ENCODE measurements around the gene CCDC149.
"Not testable (repeated sequence)": the region's sequence is repeated elsewhere in the genome, so short reads cannot be mapped to it uniquely, and the experiment has no call there.

The CCDC149 gene

DNA sequence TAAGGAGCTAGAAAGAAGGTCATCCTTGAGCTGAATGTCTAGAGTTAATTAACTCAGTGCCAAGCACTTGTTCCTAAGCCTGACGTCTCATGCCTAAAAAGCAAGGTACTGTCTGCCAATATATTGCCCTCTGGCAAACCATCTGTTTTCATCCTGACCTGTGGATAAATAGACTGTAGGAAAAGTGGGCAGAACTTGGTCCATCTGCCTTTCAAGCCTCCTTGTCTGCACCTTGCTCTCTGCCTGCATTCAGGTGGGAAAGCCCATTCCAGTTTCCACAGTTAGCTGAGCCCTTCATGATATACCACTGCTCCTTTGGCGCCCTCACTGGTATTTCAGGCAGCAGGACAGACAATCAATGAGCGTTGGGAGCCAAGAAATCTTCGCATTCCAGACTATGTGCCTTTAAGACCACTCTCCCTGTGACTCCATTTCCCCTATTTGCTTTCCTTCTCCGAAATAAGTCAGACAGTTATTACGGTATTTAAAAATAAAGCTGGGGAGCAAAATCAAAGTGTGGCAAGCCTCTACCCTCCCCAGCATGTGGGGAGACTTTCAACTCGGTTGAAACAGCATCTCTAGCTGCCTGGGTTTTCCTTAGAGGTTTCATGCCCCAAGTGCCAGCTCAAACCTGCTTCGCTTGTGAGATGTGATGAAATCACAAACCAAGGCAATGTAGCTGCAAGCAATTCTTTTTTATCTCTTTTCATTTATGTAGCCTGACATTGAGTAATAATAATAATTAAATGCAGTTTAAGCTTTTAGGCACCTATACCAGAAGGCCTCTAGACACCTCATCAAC lies 2.5 kb upstream of the CCDC149 start:
- DNase-seq = no peak

DNA sequence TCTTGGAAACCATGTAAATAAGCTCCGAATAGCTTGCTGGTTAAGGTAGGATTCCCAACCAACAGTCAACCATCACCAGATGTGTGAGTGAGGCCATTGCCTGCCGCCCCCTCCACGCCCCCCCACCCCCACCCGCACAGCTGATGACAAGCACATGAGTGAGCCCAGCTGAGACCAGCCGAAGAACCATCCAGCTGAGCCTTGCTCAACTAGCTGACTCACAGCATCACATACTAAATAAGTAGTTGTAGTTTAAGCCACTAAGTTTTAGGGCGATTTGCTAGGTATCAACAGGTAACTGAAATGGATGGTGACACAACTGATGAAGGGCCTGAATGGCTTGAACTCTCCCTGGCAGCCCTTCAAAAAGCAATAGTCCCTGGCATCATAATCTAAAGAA lies 1.6 kb upstream of the CCDC149 start:
- DNase-seq = no peak

DNA sequence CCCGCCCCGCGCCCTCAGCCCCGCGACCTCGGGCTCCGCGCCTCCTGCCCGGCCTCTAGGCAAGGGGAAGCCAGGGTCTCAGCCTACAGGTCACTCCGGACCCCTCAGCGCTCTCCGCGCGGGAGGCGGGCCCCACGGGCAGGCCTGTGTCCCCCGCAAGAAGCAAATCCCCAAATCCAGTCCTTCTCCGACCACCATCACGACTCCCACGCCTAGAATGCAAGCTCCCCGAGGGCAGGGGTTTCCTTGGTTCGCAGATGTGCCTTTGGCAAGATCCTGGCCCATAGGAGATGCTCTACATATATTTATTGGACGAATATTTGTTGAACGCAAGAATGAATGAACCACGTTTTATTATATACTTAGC lies 260 bp upstream of the CCDC149 start:
- DNase-seq = no peak

- DNase-seq = no peak
Observed at GRCh38 chr4:24910499-24910898, 2.3 kb downstream of the CCDC149 start.

GRCh38 chr4:24909606-24910005 lies 3.2 kb downstream of the CCDC149 start:
- DNase-seq = not testable (repeated sequence)

GRCh38 chr4:24897639-24898038 lies 15.2 kb downstream of the CCDC149 start:
- no peak for DNase-seq

DNA sequence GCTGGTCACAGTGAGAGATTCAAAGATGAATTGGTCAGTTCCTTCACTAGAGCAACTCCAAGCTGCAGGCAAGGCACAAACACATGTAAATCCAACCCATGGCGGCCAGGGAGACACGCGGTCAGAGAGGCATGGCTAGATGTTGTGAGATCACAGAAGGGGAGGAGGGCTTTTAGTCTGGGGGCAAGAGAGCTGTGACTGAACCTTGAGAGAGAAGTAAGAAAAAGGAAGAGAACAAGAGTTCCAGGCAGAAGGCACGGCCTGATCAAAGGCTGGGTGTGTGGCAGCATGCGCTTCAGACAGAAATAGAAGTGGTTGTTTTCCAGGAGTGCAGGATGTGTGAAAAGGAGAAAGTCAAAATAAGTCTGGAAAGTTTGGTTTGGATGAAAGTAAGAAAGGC lies 15.9 kb downstream of the CCDC149 start:
- DNase-seq = no peak

DNA sequence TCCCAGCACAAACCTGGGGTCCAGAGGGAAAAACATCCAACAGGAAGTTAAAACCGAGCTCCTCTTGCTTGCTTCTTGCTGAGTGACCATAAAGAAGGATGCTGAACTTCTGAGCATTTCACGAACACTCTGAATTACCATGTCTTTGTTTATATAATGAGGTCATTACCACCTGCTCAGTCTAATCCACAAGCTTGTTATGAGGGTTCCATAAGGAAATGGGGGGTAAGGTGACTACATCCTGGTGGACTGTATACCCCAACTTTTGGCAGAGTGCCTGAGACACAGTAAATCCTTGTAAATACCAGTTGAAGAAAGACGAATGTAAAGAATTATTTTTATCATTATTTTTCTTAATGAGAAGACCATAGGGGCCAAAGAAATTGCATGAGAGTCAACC lies 16.8 kb downstream of the CCDC149 start:
- DNase-seq = no peak

GRCh38 chr4:24895461-24895860 lies 17.4 kb downstream of the CCDC149 start:
- DNase-seq = no peak

GRCh38 chr4:24894846-24895245 lies 18.0 kb downstream of the CCDC149 start:
- DNase-seq = no peak

- DNase-seq = no peak
Observed at GRCh38 chr4:24894243-24894642, 18.6 kb downstream of the CCDC149 start.

- DNase-seq = no peak
Observed at GRCh38 chr4:24892778-24893177, 20.1 kb downstream of the CCDC149 start.

- no peak for DNase-seq
Observed at GRCh38 chr4:24892278-24892677, 20.6 kb downstream of the CCDC149 start.

- no peak for DNase-seq
Observed at GRCh38 chr4:24890561-24891126, 22.2 kb downstream of the CCDC149 start.

DNA sequence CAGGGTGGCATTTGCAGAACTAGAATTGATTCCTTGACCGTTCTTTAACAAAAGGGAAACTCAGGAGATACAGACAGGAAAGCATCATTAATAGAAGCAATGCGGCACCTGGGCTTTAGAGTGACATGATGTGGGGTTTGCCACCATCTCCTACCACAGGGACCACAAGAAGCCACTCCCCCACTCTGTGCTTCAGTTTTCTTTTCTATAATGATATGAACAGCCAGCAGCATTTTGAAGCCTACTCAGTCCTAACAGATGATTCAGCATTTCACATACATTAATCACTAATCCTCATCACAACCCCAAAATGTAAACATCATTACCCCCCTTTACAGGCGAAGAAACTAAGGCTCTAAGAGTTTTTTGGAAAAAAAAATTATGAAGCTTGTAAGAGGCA lies 22.9 kb downstream of the CCDC149 start:
- no peak for DNase-seq

DNA sequence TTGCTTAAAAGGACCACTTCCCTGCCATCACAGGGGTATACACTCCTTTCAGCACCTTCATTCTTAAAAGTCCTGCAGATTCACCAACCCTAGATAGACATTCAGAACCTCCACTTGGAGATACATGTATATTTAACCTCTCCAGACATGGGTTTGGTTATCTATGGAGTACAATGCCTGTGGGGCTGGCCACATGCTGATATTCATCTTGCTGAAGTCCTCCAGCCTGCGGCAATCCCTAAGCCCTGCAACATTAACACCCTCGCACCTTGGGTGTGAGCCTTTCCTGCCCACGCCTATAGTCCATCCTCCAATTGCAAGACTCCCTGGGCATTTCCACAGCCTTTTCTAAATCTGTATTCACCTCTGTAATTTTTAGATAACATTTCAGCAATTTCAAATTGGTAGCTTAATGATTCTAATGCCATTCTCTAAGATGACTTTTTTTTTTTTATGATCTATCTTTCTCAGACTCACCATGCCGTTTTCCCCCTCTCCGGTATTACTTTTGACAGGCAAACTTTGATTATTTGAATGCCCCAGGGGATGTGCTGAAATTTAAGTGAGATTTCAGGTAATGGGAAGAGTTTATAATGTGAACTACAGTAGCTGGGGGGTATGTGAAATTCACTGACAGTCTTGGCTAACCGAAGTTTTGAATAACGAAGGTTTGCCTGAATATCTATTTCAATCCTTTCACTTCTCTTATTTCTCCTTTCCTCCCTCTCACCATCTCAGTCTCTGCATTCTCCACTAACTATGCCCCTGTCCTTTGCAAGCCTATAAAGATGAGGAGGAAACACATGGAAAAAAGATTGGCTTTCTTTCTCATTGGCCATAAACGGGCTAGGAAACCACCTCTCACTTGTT lies 24.1 kb downstream of the CCDC149 start:
- no peak for DNase-seq

DNA sequence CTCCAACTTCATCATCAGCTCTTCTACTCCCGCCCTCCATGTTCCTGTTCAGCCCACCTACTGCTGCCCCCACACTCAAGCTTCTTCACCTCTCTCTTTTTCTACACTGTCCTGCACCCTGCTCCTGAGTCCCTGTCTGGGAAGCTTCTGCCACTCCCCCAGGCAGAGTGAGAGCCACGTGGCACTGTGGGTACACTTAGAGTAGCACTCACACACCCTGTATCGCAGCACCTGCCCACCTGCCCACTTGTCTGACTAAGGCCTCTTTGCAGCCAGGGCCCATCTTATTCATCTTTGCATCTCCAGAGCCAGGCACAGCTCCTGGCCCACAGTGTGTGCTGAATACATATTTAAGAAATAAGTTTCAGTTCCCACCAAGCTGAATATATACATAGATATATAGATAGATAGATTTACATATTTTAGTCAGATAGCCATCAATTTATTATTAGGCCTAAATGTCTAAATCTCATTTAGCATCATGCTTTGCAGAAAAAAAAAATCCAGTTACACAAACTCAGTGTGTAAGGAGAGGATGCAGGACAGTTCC lies 24.9 kb downstream of the CCDC149 start:
- no peak for DNase-seq

GRCh38 chr4:24886596-24886995 lies 26.2 kb downstream of the CCDC149 start:
- no peak for DNase-seq

GRCh38 chr4:24885342-24885741 lies 27.5 kb downstream of the CCDC149 start:
- no peak for DNase-seq

DNA sequence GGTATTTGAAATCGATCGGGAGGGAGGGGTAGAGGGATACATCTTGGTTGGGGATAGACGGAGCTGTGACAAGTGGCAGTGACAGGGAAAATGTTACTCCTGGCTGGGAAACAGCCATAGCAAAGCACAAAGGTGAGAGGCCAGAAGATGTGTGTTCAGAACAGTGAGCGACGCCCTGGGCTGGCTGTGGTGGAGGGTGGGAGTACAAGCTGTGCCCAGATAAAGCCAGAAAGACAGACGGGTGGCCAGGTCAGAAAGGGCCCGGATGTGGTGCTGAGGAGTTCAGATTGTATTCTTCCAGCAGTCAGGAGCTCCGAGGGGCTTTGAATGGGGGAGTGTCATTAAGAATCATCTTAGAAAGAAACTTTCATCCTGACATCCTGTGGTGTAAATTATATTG lies 27.9 kb downstream of the CCDC149 start:
- no peak for DNase-seq

GRCh38 chr4:24881508-24882196 lies 31.2 kb downstream of the CCDC149 start:
- no peak for DNase-seq

DNA sequence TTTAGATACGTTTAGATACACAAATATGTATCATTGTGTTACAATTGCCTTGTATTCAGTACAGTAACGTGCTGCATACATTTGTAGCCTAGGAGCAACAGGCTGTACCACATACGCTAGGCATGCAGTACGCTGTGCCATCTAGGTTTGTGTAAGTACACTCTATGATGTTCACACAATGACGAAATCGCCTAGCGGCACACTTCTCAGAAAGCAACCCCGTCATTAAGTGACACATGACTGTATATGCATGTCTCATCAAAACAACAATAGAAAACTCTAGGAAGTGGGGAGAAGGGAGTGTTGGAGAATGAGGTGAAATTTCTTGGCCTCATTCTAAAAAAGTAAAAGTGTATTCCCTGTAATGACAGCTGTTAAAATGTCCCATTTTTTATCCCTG lies 32.7 kb downstream of the CCDC149 start:
- DNase-seq = no peak

GRCh38 chr4:24878636-24879016 lies 34.2 kb downstream of the CCDC149 start:
- DNase-seq = no peak

Data from activated T-cell treated with anti-CD3 and anti-CD28 coated beads for 4 hours (primary cell).